NCI-H1436 treated with DMSO at 0.1 percent for 48 hours (cell line): Measurements from ENCODE around the gene PDE7B.

ENCODE experiments used
- DNase-seq: peaks from one replicate; lab custom pipeline; 2025; lab: John Stamatoyannopoulos, UW

Gene PDE7B

GRCh38 chr6:136033416-136033815 lies 181.9 kb downstream of the PDE7B start:
- DNase-seq, result no peak

- no peak for DNase-seq
Measured at GRCh38 chr6:136034422-136034821, 182.9 kb downstream of the PDE7B start.

- no peak for DNase-seq
Measured at GRCh38 chr6:136035378-136036070, 184.0 kb downstream of the PDE7B start.

GRCh38 chr6:136036071-136036380 lies 184.5 kb downstream of the PDE7B start:
- no peak for DNase-seq

- no peak for DNase-seq
Measured at GRCh38 chr6:136036601-136037000, 185.1 kb downstream of the PDE7B start.

GRCh38 chr6:136037242-136037875 lies 185.9 kb downstream of the PDE7B start:
- no peak for DNase-seq

- DNase-seq, result no peak
Measured at GRCh38 chr6:136037876-136038460, 186.5 kb downstream of the PDE7B start.

- no peak for DNase-seq
Measured at GRCh38 chr6:136038531-136038930, 187.0 kb downstream of the PDE7B start.

- DNase-seq, result no peak
Measured at GRCh38 chr6:136039185-136039584, 187.7 kb downstream of the PDE7B start.

GRCh38 chr6:136050475-136050874 lies 199.0 kb downstream of the PDE7B start:
- DNase-seq, result no peak

- no peak for DNase-seq
Measured at GRCh38 chr6:136051140-136051775, 199.8 kb downstream of the PDE7B start.

- no peak for DNase-seq
Measured at GRCh38 chr6:136052031-136052430, 200.5 kb downstream of the PDE7B start.

GRCh38 chr6:136058852-136059251 lies 207.4 kb downstream of the PDE7B start:
- DNase-seq, result no peak

GRCh38 chr6:136059308-136059707 lies 207.8 kb downstream of the PDE7B start:
- DNase-seq, result no peak

- no peak for DNase-seq
Measured at GRCh38 chr6:136060052-136060451, 208.6 kb downstream of the PDE7B start.

GRCh38 chr6:136060759-136061158 lies 209.3 kb downstream of the PDE7B start:
- no peak for DNase-seq

GRCh38 chr6:136061701-136062100 lies 210.2 kb downstream of the PDE7B start:
- no peak for DNase-seq

- DNase-seq, result no peak
Measured at GRCh38 chr6:136063096-136063495, 211.6 kb downstream of the PDE7B start.

- DNase-seq, result no peak
Measured at GRCh38 chr6:136066005-136066404, 214.5 kb downstream of the PDE7B start.

GRCh38 chr6:136067731-136068341 lies 216.3 kb downstream of the PDE7B start:
- no peak for DNase-seq

GRCh38 chr6:136069119-136069518 lies 217.6 kb downstream of the PDE7B start:
- no peak for DNase-seq

GRCh38 chr6:136070815-136071214 lies 219.3 kb downstream of the PDE7B start:
- DNase-seq, result no peak

GRCh38 chr6:136072691-136073090 lies 221.2 kb downstream of the PDE7B start:
- DNase-seq, result no peak
